ENCODE results near the gene TRIM15.

Gene TRIM15

DNA sequence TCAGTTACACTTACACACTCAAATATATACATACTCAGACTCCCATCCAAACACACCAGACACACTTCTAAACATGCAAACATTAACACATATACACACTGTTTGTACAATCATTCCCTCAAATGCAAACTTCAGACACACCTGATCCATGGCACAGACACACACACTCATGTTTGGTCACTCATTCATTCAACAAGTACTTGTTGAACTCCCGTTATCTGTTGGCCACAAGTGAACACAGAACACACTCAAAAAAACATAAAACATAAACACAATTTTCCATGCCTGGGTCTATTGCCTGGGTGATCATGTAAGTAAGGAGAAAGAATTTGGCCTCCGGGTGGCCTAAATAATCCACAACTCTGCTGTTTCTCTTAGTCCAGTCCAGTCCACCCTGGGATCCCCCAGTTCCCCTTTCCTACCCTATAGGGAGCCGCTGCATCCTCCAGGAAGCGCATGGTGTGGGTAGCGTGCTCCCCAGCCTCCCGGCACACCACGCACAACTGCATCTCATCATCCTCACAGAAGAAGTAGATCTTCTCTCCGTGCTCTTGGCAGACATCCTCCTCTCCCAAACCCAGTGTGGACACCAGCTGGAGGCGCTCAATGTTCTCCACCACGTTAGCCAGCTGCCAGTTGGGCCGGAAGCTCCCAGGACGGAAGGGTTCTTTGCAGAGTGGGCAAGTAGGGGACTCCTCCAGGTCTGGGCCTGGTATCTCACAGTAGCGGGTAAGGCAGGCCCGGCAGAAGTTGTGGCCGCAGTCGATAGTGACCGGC is 3.1 kb upstream of the TRIM15 start:
- H3K9me3 ChIP-seq (ENCODE audit: control insufficient read depth, low read length), result no peaks in the 10 kb centered on the region
- no peaks in the 10 kb centered on the region for H3K79me2 ChIP-seq
- no peaks in the 10 kb centered on the region for H3K36me3 ChIP-seq (ENCODE audit: control insufficient read depth, insufficient read depth, low read length)
- H3K4me2 ChIP-seq (ENCODE audit: low read length), result no peak overlapping the region
- H3K27ac ChIP-seq, result no peak overlapping the region
- no peaks in the 10 kb centered on the region for H3K4me1 ChIP-seq
- H3K9ac ChIP-seq, result no peak overlapping the region
- no peak for TF ChIP-seq CTCF (IDR thresholded peaks at IDR 0.05)
- H3K27me3 ChIP-seq (ENCODE audit: control insufficient read depth, insufficient read depth, low read length), result no peaks in the 10 kb centered on the region
- H3K4me3 ChIP-seq (ENCODE audit: low read depth, low read length), result no peak overlapping the region
- no peak overlapping the region for H2AFZ ChIP-seq

- Histone ChIP-seq H3K4me2 (ENCODE audit: low read length) (no peak within 1 kb of the TSS), H3K27me3 (ENCODE audit: control insufficient read depth, insufficient read depth, low read length) (no peaks in the 10 kb centered on the region), H3K9me3 (ENCODE audit: control insufficient read depth, low read length) (no peaks in the 10 kb centered on the region), H3K4me1 (no peaks in the 10 kb centered on the region), H3K4me3 (ENCODE audit: low read depth, low read length) (no peak within 1 kb of the TSS), H3K27ac (no peak within 1 kb of the TSS), H3K79me2 (no peaks in the 10 kb centered on the region), H3K9ac (no peak within 1 kb of the TSS), H3K36me3 (ENCODE audit: control insufficient read depth, insufficient read depth, low read length) (no peaks in the 10 kb centered on the region), H2AFZ (no peak within 1 kb of the TSS)
- no peak for TF ChIP-seq CTCF (IDR thresholded peaks at IDR 0.05)
These were observed 2.4 kb upstream of the TRIM15 start, which contains the start of gene TRIM10 for GRCh38 chr6:30160785-30161531. Gene TRIM10 (minus strand): TSS chr6:30161211. CDS start chr6:30160858, 353 bp downstream.

DNA sequence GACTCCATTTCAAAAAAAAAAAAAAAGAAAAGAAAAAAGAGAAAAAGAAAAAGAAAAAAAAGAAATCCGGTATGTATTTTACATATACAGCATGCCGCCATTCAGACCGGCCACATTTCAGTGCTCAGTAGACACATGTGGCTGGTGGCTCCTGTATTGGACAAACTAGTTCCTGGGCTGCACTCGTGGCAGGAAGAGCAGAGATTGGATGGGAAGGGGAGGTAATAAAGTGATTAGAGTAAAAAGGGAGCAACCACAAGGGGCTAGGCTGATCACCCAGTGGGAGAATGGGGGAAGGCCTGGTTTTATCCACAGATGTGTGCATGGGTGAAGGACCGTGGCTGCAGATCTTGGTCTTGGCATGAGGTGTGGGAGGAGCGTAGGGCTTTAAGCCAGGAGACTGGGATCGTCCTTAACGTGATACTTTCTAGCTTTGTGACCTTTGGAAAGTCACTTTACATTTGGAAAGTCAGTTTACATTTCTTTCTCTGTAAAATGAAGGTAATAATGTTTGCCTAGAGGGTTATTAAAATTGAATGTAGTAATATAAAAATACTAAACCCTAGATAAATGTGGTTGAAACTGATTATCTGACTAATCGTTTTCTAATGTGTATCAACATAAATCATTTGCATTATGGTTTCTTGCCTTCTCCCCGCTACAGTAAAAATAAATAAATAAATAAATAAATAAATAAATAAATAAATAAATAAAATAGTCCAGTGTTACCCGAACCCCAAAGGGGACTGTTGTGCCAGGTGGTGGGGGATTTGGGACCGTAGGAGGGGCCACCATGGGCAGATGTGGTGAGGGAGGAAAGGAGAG is 869 bp upstream of the TRIM15 start:
- H3K4me1 ChIP-seq, result no peaks in the 10 kb centered on the region
- no peak overlapping the region for H2AFZ ChIP-seq
- TF ChIP-seq CTCF (IDR thresholded peaks at IDR 0.05), result no peak
- H3K27ac ChIP-seq, result no peak overlapping the region
- H3K27me3 ChIP-seq (ENCODE audit: control insufficient read depth, insufficient read depth, low read length), result no peaks in the 10 kb centered on the region
- no peak overlapping the region for H3K9ac ChIP-seq
- H3K79me2 ChIP-seq, result no peaks in the 10 kb centered on the region
- H3K36me3 ChIP-seq (ENCODE audit: control insufficient read depth, insufficient read depth, low read length), result no peaks in the 10 kb centered on the region
- H3K4me2 ChIP-seq (ENCODE audit: low read length), result no peak overlapping the region
- H3K9me3 ChIP-seq (ENCODE audit: control insufficient read depth, low read length), result no peaks in the 10 kb centered on the region
- no peak overlapping the region for H3K4me3 ChIP-seq (ENCODE audit: low read depth, low read length)

DNA sequence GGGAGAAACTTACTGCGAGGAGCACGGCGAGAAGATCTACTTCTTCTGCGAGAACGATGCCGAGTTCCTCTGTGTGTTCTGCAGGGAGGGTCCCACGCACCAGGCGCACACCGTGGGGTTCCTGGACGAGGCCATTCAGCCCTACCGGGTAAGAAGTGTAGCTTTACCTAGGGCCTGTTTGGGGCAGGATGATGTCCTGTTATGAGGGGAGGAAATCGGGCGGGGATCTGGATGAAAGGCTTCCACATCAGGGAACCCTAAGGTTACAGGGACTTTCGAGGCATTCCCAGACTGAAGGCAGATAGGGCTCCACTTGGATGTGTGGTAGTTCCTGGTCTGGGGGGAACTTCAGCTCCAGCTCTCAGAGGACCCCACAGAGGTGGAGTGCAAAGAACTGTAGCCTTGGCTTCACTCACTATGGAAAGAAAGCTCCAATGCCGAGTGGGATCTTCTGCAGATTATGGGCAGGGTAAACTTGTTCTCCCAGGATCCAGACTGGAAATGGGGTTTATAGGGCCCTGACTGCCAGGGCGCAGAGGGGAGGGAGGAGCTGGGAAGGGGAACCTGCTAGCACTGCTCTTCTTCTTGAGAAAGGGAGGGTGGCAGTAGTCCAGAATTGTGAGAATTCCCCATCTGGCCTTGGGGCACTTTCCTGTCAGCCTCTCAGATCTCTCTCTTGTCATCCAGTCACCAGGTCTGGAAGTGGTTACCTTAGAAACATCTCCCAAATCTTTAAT is 740 bp downstream of the TRIM15 start:
- Histone ChIP-seq H3K9me3 (ENCODE audit: control insufficient read depth, low read length) (no peaks in the 10 kb centered on the region), H2AFZ (no peak overlapping the region), H3K27ac (no peak overlapping the region), H3K4me2 (ENCODE audit: low read length) (no peak overlapping the region), H3K4me1 (no peaks in the 10 kb centered on the region), H3K4me3 (ENCODE audit: low read depth, low read length) (no peak overlapping the region), H3K9ac (no peak overlapping the region), H3K27me3 (ENCODE audit: control insufficient read depth, insufficient read depth, low read length) (no peaks in the 10 kb centered on the region), H3K36me3 (ENCODE audit: control insufficient read depth, insufficient read depth, low read length) (no peaks in the 10 kb centered on the region), H3K79me2 (no peaks in the 10 kb centered on the region)
- TF ChIP-seq CTCF (IDR thresholded peaks at IDR 0.05), result no peak
